Measurements from ENCODE around the gene NRAS.
A peak's percentile ranks its signal among the peaks of the same experiment; 100 is the strongest.
"Not testable (repeated sequence)": the region's sequence is repeated elsewhere in the genome, so short reads cannot be mapped to it uniquely, and the experiment has no call there.

Gene NRAS

GRCh38 chr1:114716304-114717170, at the start of gene NRAS:
NRAS (minus strand) TSS chr1:114716771; CDS start chr1:114716160, 611 bp downstream.
- H3K36me3 Mint-ChIP-seq (ENCODE audit: low read depth), result peaks cover 78% of the 10 kb centered on the region
- no peaks in the 10 kb centered on the region for H3K27me3 Mint-ChIP-seq
- intact Hi-C loops (cut with micrococcal nuclease), result loop anchor here (1.0 to 5.0 kb wide), 3 partner anchors 41 to 369 kb away; partner anchors contain the start of genes BCAS2 and CSDE1
- H3K4me1 Mint-ChIP-seq (ENCODE audit: low read depth), result no peaks in the 10 kb centered on the region
- H3K27ac Mint-ChIP-seq, result peak within 1 kb of the TSS; percentile 100
- H3K4me3 Mint-ChIP-seq, result peak within 1 kb of the TSS; percentile 98
- H3K9me3 Mint-ChIP-seq, result no peaks in the 10 kb centered on the region

GRCh38 chr1:114764689-114765088, 48.1 kb upstream of the NRAS start:
- intact Hi-C loops (cut with micrococcal nuclease), result no loop called here
- Mint-ChIP-seq H3K27me3 (no peaks in the 10 kb centered on the region), H3K36me3 (ENCODE audit: low read depth) (peaks cover 16% of the 10 kb centered on the region), H3K4me3 (no peak overlapping the region), H3K4me1 (ENCODE audit: low read depth) (no peaks in the 10 kb centered on the region), H3K9me3 (peaks cover 24% of the 10 kb centered on the region), H3K27ac (no peak overlapping the region)

GRCh38 chr1:114758256-114758832, 41.8 kb upstream of the NRAS start:
- intact Hi-C loops (cut with micrococcal nuclease), result loop anchor here (5.0 kb wide), 2 partner anchors 176 to 246 kb away; partner anchors contain the start of genes BCAS2 and TRIM33
- peaks cover 39% of the 10 kb centered on the region for H3K4me1 Mint-ChIP-seq (ENCODE audit: low read depth)

GRCh38 chr1:114757455-114758255, 41.1 kb upstream of the NRAS start, which contains the start of gene CSDE1:
CSDE1 (minus strand) TSS chr1:114757984; CDS start chr1:114739890, 18,094 bp downstream.
- Mint-ChIP-seq H3K9me3 (peaks cover 1% of the 10 kb centered on the region), H3K27me3 (no peaks in the 10 kb centered on the region), H3K27ac (peak within 1 kb of the TSS; percentile 100), H3K4me3 (peak within 1 kb of the TSS; percentile 97), H3K36me3 (ENCODE audit: low read depth) (peaks cover 23% of the 10 kb centered on the region), H3K4me1 (ENCODE audit: low read depth) (peaks cover 41% of the 10 kb centered on the region)
- intact Hi-C loops (cut with micrococcal nuclease), result loop anchor here (1.0 to 5.0 kb wide), 3 partner anchors 41 to 245 kb away; partner anchors contain the start of genes BCAS2, NRAS and TRIM33

More at GRCh38 chr1:114758256-114758832, 41.8 kb upstream of the NRAS start:
- Mint-ChIP-seq H3K27ac (peak overlapping the region; percentile 100), H3K4me3 (peak overlapping the region; percentile 97), H3K36me3 (ENCODE audit: low read depth) (peaks cover 23% of the 10 kb centered on the region), H3K9me3 (peaks cover 8% of the 10 kb centered on the region), H3K27me3 (no peaks in the 10 kb centered on the region)

GRCh38 chr1:114756949-114757454, 40.4 kb upstream of the NRAS start:
- Mint-ChIP-seq H3K9me3 (no peaks in the 10 kb centered on the region), H3K36me3 (ENCODE audit: low read depth) (peaks cover 23% of the 10 kb centered on the region), H3K27me3 (no peaks in the 10 kb centered on the region), H3K4me3 (peak overlapping the region; percentile 97), H3K27ac (peak overlapping the region; percentile 100), H3K4me1 (ENCODE audit: low read depth) (peaks cover 48% of the 10 kb centered on the region)
- intact Hi-C loops (cut with micrococcal nuclease), result loop anchor here (1.0 to 5.0 kb wide), 3 partner anchors 41 to 245 kb away; partner anchors contain the start of genes BCAS2, NRAS and TRIM33

- Mint-ChIP-seq H3K27me3 (no peaks in the 10 kb centered on the region), H3K36me3 (ENCODE audit: low read depth) (peaks cover 23% of the 10 kb centered on the region), H3K9me3 (no peaks in the 10 kb centered on the region), H3K27ac (peak overlapping the region; percentile 100), H3K4me3 (peak overlapping the region; percentile 97), H3K4me1 (ENCODE audit: low read depth) (peaks cover 55% of the 10 kb centered on the region)
- intact Hi-C loops (cut with micrococcal nuclease), result loop anchor here (5.0 kb wide), 2 partner anchors 174 to 244 kb away; partner anchors contain the start of genes BCAS2 and TRIM33
These were observed 39.7 kb upstream of the NRAS start for GRCh38 chr1:114756009-114756892.

GRCh38 chr1:114755006-114755931, 38.7 kb upstream of the NRAS start:
- Mint-ChIP-seq H3K4me1 (ENCODE audit: low read depth) (peaks cover 65% of the 10 kb centered on the region), H3K36me3 (ENCODE audit: low read depth) (peaks cover 27% of the 10 kb centered on the region), H3K9me3 (no peaks in the 10 kb centered on the region), H3K4me3 (peak overlapping the region; percentile 57), H3K27ac (peak overlapping the region; percentile 100), H3K27me3 (no peaks in the 10 kb centered on the region)
- intact Hi-C loops (cut with micrococcal nuclease), result loop anchor here (5.0 kb wide), 2 partner anchors 173 to 243 kb away; partner anchors contain the start of genes BCAS2 and TRIM33

GRCh38 chr1:114753702-114754101, 37.1 kb upstream of the NRAS start:
- H3K27me3 Mint-ChIP-seq; H3K27ac Mint-ChIP-seq; H3K4me3 Mint-ChIP-seq; intact Hi-C loops (cut with micrococcal nuclease); H3K9me3 Mint-ChIP-seq: not testable (repeated sequence)
- H3K36me3 Mint-ChIP-seq (ENCODE audit: low read depth), result peaks cover 42% of the 10 kb centered on the region
- peaks cover 77% of the 10 kb centered on the region for H3K4me1 Mint-ChIP-seq (ENCODE audit: low read depth)

GRCh38 chr1:114753143-114753542, 36.6 kb upstream of the NRAS start:
- Mint-ChIP-seq H3K36me3 (ENCODE audit: low read depth) (peaks cover 48% of the 10 kb centered on the region), H3K4me1 (ENCODE audit: low read depth) (peaks cover 77% of the 10 kb centered on the region), H3K9me3 (no peaks in the 10 kb centered on the region), H3K4me3 (no peak overlapping the region), H3K27ac (no peak overlapping the region), H3K27me3 (no peaks in the 10 kb centered on the region)
- intact Hi-C loops (cut with micrococcal nuclease), result no loop called here

- H3K36me3 Mint-ChIP-seq (ENCODE audit: low read depth), result peaks cover 54% of the 10 kb centered on the region
- no peaks in the 10 kb centered on the region for H3K9me3 Mint-ChIP-seq
- intact Hi-C loops (cut with micrococcal nuclease), result no loop called here
- H3K4me3 Mint-ChIP-seq, result no peak overlapping the region
- H3K27ac Mint-ChIP-seq, result no peak overlapping the region
- no peaks in the 10 kb centered on the region for H3K27me3 Mint-ChIP-seq
- H3K4me1 Mint-ChIP-seq (ENCODE audit: low read depth), result peaks cover 79% of the 10 kb centered on the region
These were observed 34.2 kb upstream of the NRAS start for GRCh38 chr1:114750780-114751179.

GRCh38 chr1:114749835-114750234, 33.3 kb upstream of the NRAS start:
- Mint-ChIP-seq H3K4me1 (ENCODE audit: low read depth) (peaks cover 73% of the 10 kb centered on the region), H3K4me3 (no peak overlapping the region), H3K36me3 (ENCODE audit: low read depth) (peaks cover 54% of the 10 kb centered on the region), H3K27me3 (no peaks in the 10 kb centered on the region), H3K9me3 (no peaks in the 10 kb centered on the region), H3K27ac (no peak overlapping the region)
- intact Hi-C loops (cut with micrococcal nuclease), result no loop called here

Data from dendritic cell treated with granulocyte-macrophage colony-stimulating factor and Interleukin-4, amounts not matched to agents 40 ng/mL and 50 ng/mL, for 4 days (primary cell).